HCT116 (cell line): ENCODE data around the gene B4GALNT4. TPM values are rescaled to one million over a fixed set of nuclear protein-coding genes. Genes with fewer than 3 reads are reported as not detected.

Experiments
- ATAC-seq: fragments of 200-7000 bp; cut with Tn5 transposase; 2 replicates; pipeline ENCODE4 v1.9.1; 2020; ENCODE audit warnings: mild to moderate bottlenecking, moderate library complexity
- BruUV-seq: library from RNA; stranded (reverse); fragments of 400-500 nt; replicated peaks from 2 replicates; lab custom pipeline; 2021; lab: Mats Ljungman, UMichigan
- CTCF ChIA-PET: fragments of 300-600 bp; sonication (Branson Sonifier 250); formaldehyde crosslinking; loops from one replicate; lab custom pipeline; 2021; ENCODE audit warnings: antibody characterized with exemption; lab: Charles Lee
- POLR2A ChIA-PET: fragments of 300-600, 350-600 bp; sonication (Branson Sonifier 250); formaldehyde crosslinking; loops from one replicate; lab custom pipeline; 2021; ENCODE audit warnings: antibody characterized with exemption; lab: Charles Lee
- RAD21 ChIA-PET, 2 experiments: fragments of 300-600 bp; sonication (Branson Sonifier 250); formaldehyde crosslinking; loops; one replicate each; lab custom pipeline; 2023; ENCODE audit warnings: low total read pairs in 2 of 2; ENCODE audit not compliant: uncharacterized antibody in 2 of 2, unreplicated experiment in 2 of 2, low non-redundant PET in 1 of 2; lab: Charles Lee
- DNase-seq: peaks from one replicate; pipeline ENCODE4 v3.0.0-alpha.2; 2010; ENCODE audit warnings: low read depth, low spot score
- H2AFZ ChIP-seq: fragments of 200-600 bp; shearing (Covaris generic), sonication (generic); 2 replicates; pipeline ENCODE4 v1.6.1; 2017; ENCODE audit warnings: low read depth, mixed run types, mixed read lengths, antibody characterized with exemption, low read length; ENCODE audit not compliant: poor library complexity, severe bottlenecking
- H3K27ac ChIP-seq: 2 replicates; pipeline ENCODE4 v1.5.1; 2012; ENCODE audit warnings: low read depth, low read length
- H3K27me3 ChIP-seq: fragments of 200-600 bp; sonication (generic); 2 replicates; pipeline ENCODE4 v1.6.1; 2016; ENCODE audit warnings: mixed run types, low read length, mixed read lengths; ENCODE audit not compliant: insufficient read depth
- H3K36me3 ChIP-seq, 2 experiments: fragments of 200-500 bp in 1 of 2; fragments of 200-600 bp in 1 of 2; sonication (Bioruptor generic) in 1 of 2; sonication (generic) in 1 of 2; 2 replicates each; pipeline versions ENCODE4 v1.5.1 to v1.6.1; 2014 to 2016; ENCODE audit warnings: low read length in 2 of 2, inconsistent platforms in 1 of 2, mixed read lengths in 1 of 2, mixed run types in 1 of 2; ENCODE audit not compliant: insufficient read depth in 2 of 2, control insufficient read depth in 1 of 2
- H3K4me1 ChIP-seq, 2 experiments: fragments of 200-600 bp in 1 of 2; sonication (generic) in 1 of 2; 2 replicates each; pipeline versions ENCODE4 v1.5.1 to v1.6.1; 2012 to 2017; ENCODE audit warnings: low read length in 2 of 2, inconsistent platforms in 1 of 2, mild to moderate bottlenecking in 1 of 2, mixed read lengths in 1 of 2, mixed run types in 1 of 2, moderate library complexity in 1 of 2; ENCODE audit not compliant: insufficient read depth in 2 of 2, control insufficient read depth in 1 of 2
- H3K4me2 ChIP-seq: fragments of 200-600 bp; sonication (generic); 2 replicates; pipeline ENCODE4 v1.6.1; 2017; ENCODE audit warnings: mixed run types, low read length, mixed read lengths
- H3K4me3 ChIP-seq, 2 experiments: fragments of 200-600 bp in 1 of 2; sonication (generic) in 1 of 2; replicated peaks in 1 of 2; 2 replicates each; pipeline ENCODE4 v1.5.1; 2011 to 2016; ENCODE audit warnings: low read length in 2 of 2, control low read depth in 1 of 2, low read depth in 1 of 2, mild to moderate bottlenecking in 1 of 2, mixed read lengths in 1 of 2, mixed run types in 1 of 2
- H3K79me2 ChIP-seq: fragments of 200-600 bp; sonication (generic); 2 replicates; pipeline ENCODE4 v1.6.1; 2017; ENCODE audit warnings: mild to moderate bottlenecking, mixed run types, low read length, moderate library complexity, mixed read lengths; ENCODE audit not compliant: insufficient read depth
- H3K9ac ChIP-seq: fragments of 200-600 bp; sonication (generic); 2 replicates; pipeline ENCODE4 v1.6.1; 2016; ENCODE audit warnings: low read length, mixed read lengths
- H3K9me2 ChIP-seq: fragments of 200-600 bp; sonication (generic), shearing (Covaris generic); 2 replicates; pipeline ENCODE4 v1.6.1; 2017; ENCODE audit warnings: mixed run types, mild to moderate bottlenecking, moderate library complexity; ENCODE audit not compliant: insufficient read depth
- H3K9me3 ChIP-seq, 2 experiments: fragments of 200-500 bp in 1 of 2; fragments of 200-600 bp in 1 of 2; sonication (Bioruptor generic) in 1 of 2; sonication (generic) in 1 of 2; 2 replicates each; pipeline ENCODE4 v1.6.1; 2014 to 2017; ENCODE audit warnings: low read length in 2 of 2, mixed read lengths in 2 of 2, inconsistent platforms in 1 of 2, low read depth in 1 of 2, mild to moderate bottlenecking in 1 of 2, mixed run types in 1 of 2, moderate library complexity in 1 of 2; ENCODE audit not compliant: control insufficient read depth in 1 of 2, insufficient read depth in 1 of 2
- H4K20me1 ChIP-seq: fragments of 200-600 bp; sonication (generic), shearing (Covaris generic); 2 replicates; pipeline ENCODE4 v1.6.1; 2017; ENCODE audit warnings: mixed run types, mild to moderate bottlenecking, moderate library complexity; ENCODE audit not compliant: insufficient read depth
- CEBPB ChIP-seq: IDR thresholded peaks from 2 replicates; pipeline ENCODE4 v1.6.1; 2012; ENCODE audit warnings: low read depth
- CTCF ChIP-seq, 3 experiments: fragments of 200-600 bp in 1 of 3; sonication (generic) in 1 of 3; IDR thresholded peaks in 2 of 3; conservative IDR thresholded peaks in 1 of 3; 2 replicates each; pipeline ENCODE4 v1.5.1; 2012 to 2017; ENCODE audit warnings: low read depth in 2 of 3, low read length in 2 of 3, antibody characterized with exemption in 1 of 3, borderline replicate concordance in 1 of 3, control low read depth in 1 of 3, mild to moderate bottlenecking in 1 of 3, mixed read lengths in 1 of 3, mixed run types in 1 of 3, moderate library complexity in 1 of 3; ENCODE audit not compliant: insufficient read depth in 1 of 3
- ELF1 ChIP-seq: IDR thresholded peaks from 2 replicates; pipeline ENCODE4 v1.6.1; 2012; ENCODE audit warnings: low read depth, borderline replicate concordance
- EZH2 ChIP-seq: fragments of 200-600 bp; sonication (generic); IDR thresholded peaks from 2 replicates; pipeline ENCODE4 v1.6.1; 2017; ENCODE audit warnings: antibody characterized with exemption, mixed run types
- EZH2phosphoT487 ChIP-seq: fragments of 200-600 bp; IDR thresholded peaks from 2 replicates; pipeline ENCODE4 v1.6.1; 2018; ENCODE audit warnings: antibody characterized with exemption, borderline replicate concordance
- FOSL1 ChIP-seq: IDR thresholded peaks from 2 replicates; pipeline ENCODE4 v1.6.1; 2012; ENCODE audit warnings: low read depth
- POLR2A ChIP-seq: IDR thresholded peaks from 2 replicates; pipeline ENCODE4 v1.7.0; 2011; ENCODE audit warnings: borderline replicate concordance; ENCODE audit not compliant: insufficient read depth, insufficient read length; ENCODE audit errors: extremely low read depth
- POLR2AphosphoS5 ChIP-seq: IDR thresholded peaks from 2 replicates; pipeline ENCODE4 v1.6.1; 2011; ENCODE audit warnings: mild to moderate bottlenecking, low read depth, low read length, moderate library complexity
- RAD21 ChIP-seq: IDR thresholded peaks from 2 replicates; pipeline ENCODE4 v1.6.1; 2012; ENCODE audit warnings: low read depth, mild to moderate bottlenecking
- REST ChIP-seq: IDR thresholded peaks from 2 replicates; pipeline ENCODE4 v1.6.1; 2012; ENCODE audit warnings: low read depth
- SIN3A ChIP-seq: IDR thresholded peaks from 2 replicates; pipeline ENCODE4 v1.6.1; 2012; ENCODE audit warnings: low read depth
- SP1 ChIP-seq: IDR thresholded peaks from 2 replicates; pipeline ENCODE4 v1.6.1; 2012; ENCODE audit warnings: low read depth
- SRF ChIP-seq: IDR thresholded peaks from 2 replicates; pipeline ENCODE4 v1.6.1; 2012; ENCODE audit warnings: low read depth
- TCF7L2 ChIP-seq: IDR thresholded peaks from 2 replicates; pipeline ENCODE4 v1.7.0; 2011; ENCODE audit warnings: borderline replicate concordance, inconsistent platforms; ENCODE audit not compliant: insufficient read depth, insufficient read length; ENCODE audit errors: extremely low read depth
- YY1 ChIP-seq: IDR thresholded peaks from 2 replicates; pipeline ENCODE4 v1.6.1; 2011; ENCODE audit warnings: low read length, low read depth, moderate library complexity, mild to moderate bottlenecking; ENCODE audit not compliant: insufficient replicate concordance; ENCODE audit errors: extremely low read depth
- ZFX ChIP-seq: fragments of 450-650 bp; IDR thresholded peaks from 2 replicates; pipeline ENCODE4 v1.6.1; 2017
- ZNF274 ChIP-seq: fragments of 200-500 bp; sonication (Bioruptor generic); IDR thresholded peaks from 2 replicates; pipeline ENCODE4 v1.6.1; 2014; ENCODE audit warnings: mild to moderate bottlenecking, low read depth, low read length, inconsistent platforms
- intact Hi-C: fragments of 100-400 bp; cut with micrococcal nuclease; formaldehyde crosslinking; loops from 2 replicates; pipeline ENCODE4 v1.10.0; 2022
- total RNA-seq: library from RNA; stranded (reverse); gene quantifications from one replicate; pipeline ENCODE4 v1.2.1, GENCODE V29; 2021; ENCODE audit not compliant: unreplicated experiment
- TF ChIP-seq, protein P1 (sequence below): IDR thresholded peaks from 2 replicates; pipeline ENCODE4 v1.6.1; 2012
- TF ChIP-seq, protein P2 (sequence below): IDR thresholded peaks from 2 replicates; pipeline ENCODE4 v1.6.1; 2012

Gene B4GALNT4
- total RNA-seq, 1 experiment from 2014 or later = 54.3 TPM

DNA sequence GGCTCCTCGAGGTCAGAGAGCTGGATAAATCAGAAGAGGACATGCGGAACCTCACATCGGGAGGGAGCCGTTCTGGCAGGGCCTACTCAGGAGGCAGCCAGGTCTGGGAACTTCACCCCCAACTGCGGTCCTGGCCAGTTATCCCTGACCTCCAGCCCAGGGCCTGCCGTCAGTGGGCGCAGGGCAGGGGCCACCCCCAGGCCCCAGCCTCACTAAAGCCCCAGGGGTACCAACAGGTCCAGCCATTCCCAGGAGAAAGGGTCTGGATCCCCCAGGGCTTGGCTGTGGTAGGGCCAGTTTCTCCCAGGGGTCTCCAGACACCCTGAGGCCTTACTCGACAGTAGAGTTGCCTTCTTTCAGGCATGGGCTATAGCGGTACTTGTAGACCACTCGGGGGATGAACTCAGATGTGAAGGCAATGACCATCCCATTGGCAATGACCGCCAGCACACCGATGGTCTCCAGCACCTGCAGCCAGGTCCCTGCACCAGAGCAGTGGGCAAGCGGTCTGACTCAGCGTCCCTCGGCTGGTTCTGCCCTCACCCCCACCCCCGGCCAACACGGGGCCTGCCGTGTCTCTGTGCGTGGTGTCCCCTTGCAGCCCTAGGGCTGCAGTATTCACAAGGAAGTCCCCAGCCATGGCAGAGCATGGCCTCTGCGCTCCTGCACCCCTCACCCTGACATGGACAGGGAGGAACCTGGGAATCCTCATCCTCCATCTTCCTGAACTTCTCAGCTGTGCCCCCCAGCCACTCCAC is 50.1 kb downstream of the B4GALNT4 start:
- POLR2A ChIA-PET = no interaction called here
- BruUV-seq = no TSS peak

More for the DNA sequence above, 50.1 kb downstream of the B4GALNT4 start:
- ChIA-PET CTCF (no interaction called here), RAD21 (no interaction called here)
- no peak overlapping the region for H3K9ac ChIP-seq
- no peak overlapping the region for H2AFZ ChIP-seq
- H3K4me3 ChIP-seq = no peak overlapping the region
- no peak overlapping the region for H3K27ac ChIP-seq
- no peaks in the 10 kb centered on the region for H3K36me3 ChIP-seq
- ATAC-seq (no peak), DNase-seq (no peak)
- no peaks in the 10 kb centered on the region for H3K9me2 ChIP-seq
- H3K79me2 ChIP-seq = no peaks in the 10 kb centered on the region; the same call in 1 of the 2 replicates
- H3K9me3 ChIP-seq = no peaks in the 10 kb centered on the region
- no peaks in the 10 kb centered on the region for H3K27me3 ChIP-seq
- intact Hi-C loops = no loop called here
- H3K4me1 ChIP-seq = peaks cover 19 to 30% of the 10 kb centered on the region in 2 experiments
- no peak overlapping the region for H3K4me2 ChIP-seq
- H4K20me1 ChIP-seq = no peaks in the 10 kb centered on the region
- no peak for TF ChIP-seq POLR2A
- TF ChIP-seq SRF = no peak
- TF ChIP-seq ELF1 = no peak
- TF ChIP-seq REST = no peak
- TF ChIP-seq EZH2 = no peak
- TF ChIP-seq SP1 = no peak
- TF ChIP-seq POLR2AphosphoS5 = no peak
- no peak for TF ChIP-seq FOSL1
- TF ChIP-seq ZNF274 = no peak
- TF ChIP-seq ZFX = no peak
- TF ChIP-seq, protein P1, sequence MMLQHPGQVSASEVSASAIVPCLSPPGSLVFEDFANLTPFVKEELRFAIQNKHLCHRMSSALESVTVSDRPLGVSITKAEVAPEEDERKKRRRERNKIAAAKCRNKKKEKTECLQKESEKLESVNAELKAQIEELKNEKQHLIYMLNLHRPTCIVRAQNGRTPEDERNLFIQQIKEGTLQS = no peak
- TF ChIP-seq, protein P2, sequence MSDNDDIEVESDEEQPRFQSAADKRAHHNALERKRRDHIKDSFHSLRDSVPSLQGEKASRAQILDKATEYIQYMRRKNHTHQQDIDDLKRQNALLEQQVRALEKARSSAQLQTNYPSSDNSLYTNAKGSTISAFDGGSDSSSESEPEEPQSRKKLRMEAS = no peak
- no peak for TF ChIP-seq SIN3A
- no peak for TF ChIP-seq CTCF (IDR thresholded peaks at IDR 0.05 in 2 of 3, conservative IDR thresholded peaks at IDR 0.05 in 1 of 3; ENCODE audit: borderline replicate concordance in 1 of 3, insufficient read depth in 1 of 3, low read depth in 2 of 3, low read length in 2 of 3)
- no peak for TF ChIP-seq RAD21
- no peak for TF ChIP-seq YY1
- no peak for TF ChIP-seq EZH2phosphoT487
- no peak for TF ChIP-seq CEBPB
- no peak for TF ChIP-seq TCF7L2
